ENCODE results near the gene OR9A4.

The OR9A4 gene

GRCh38 chr7:141954334-141954733 is 38.1 kb downstream of the OR9A4 start:
- no peaks in the 10 kb centered on the region for H3K36me3 ChIP-seq (ENCODE audit: control insufficient read depth, low read length)
- H3F3A ChIP-seq (ENCODE audit: control insufficient read depth, insufficient read depth): no peaks in the 10 kb centered on the region
- H3K4me3 ChIP-seq (ENCODE audit: low read length): no peak overlapping the region
- H4K20me1 ChIP-seq (ENCODE audit: control insufficient read depth, insufficient read depth, low read depth, low read length): no peaks in the 10 kb centered on the region
- H3K27me3 ChIP-seq (ENCODE audit: control insufficient read depth, low read length): no peaks in the 10 kb centered on the region
- H3K79me2 ChIP-seq (ENCODE audit: control insufficient read depth, low read length): no peaks in the 10 kb centered on the region
- H3K4me1 ChIP-seq (ENCODE audit: control insufficient read depth, low read length): no peaks in the 10 kb centered on the region
- H3K4me2 ChIP-seq (ENCODE audit: low read length): no peak overlapping the region
- no peaks in the 10 kb centered on the region for H3K9me3 ChIP-seq (ENCODE audit: control insufficient read depth, insufficient read depth, low read length)
- no peak for TF ChIP-seq EZH2phosphoT487 (IDR thresholded peaks at IDR 0.05; ENCODE audit: borderline replicate concordance, low read length)
- TF ChIP-seq CTCF (IDR thresholded peaks at IDR 0.05; ENCODE audit: low read depth, low read length, poor library complexity, severe bottlenecking): no peak
- H3K27ac ChIP-seq (ENCODE audit: low read depth, low read length): no peak overlapping the region
- no peaks in the 10 kb centered on the region for H3K9me2 ChIP-seq (replicated peaks; ENCODE audit: control insufficient read depth, low read length)

- Histone ChIP-seq H3K36me3 (ENCODE audit: control insufficient read depth, low read length) (no peaks in the 10 kb centered on the region), H3K9me3 (ENCODE audit: control insufficient read depth, insufficient read depth, low read length) (no peaks in the 10 kb centered on the region), H3K79me2 (ENCODE audit: control insufficient read depth, low read length) (no peaks in the 10 kb centered on the region), H3F3A (ENCODE audit: control insufficient read depth, insufficient read depth) (no peaks in the 10 kb centered on the region), H3K4me3 (ENCODE audit: low read length) (no peak overlapping the region), H3K4me2 (ENCODE audit: low read length) (no peak overlapping the region), H3K27me3 (ENCODE audit: control insufficient read depth, low read length) (no peaks in the 10 kb centered on the region), H4K20me1 (ENCODE audit: control insufficient read depth, insufficient read depth, low read depth, low read length) (no peaks in the 10 kb centered on the region), H3K4me1 (ENCODE audit: control insufficient read depth, low read length) (peaks cover 11% of the 10 kb centered on the region), H3K9me2 (replicated peaks; ENCODE audit: control insufficient read depth, low read length) (no peaks in the 10 kb centered on the region), H3K27ac (ENCODE audit: low read depth, low read length) (no peak overlapping the region)
- TF ChIP-seq CTCF (IDR thresholded peaks at IDR 0.05; ENCODE audit: low read depth, low read length, poor library complexity, severe bottlenecking): no peak
- no peak for TF ChIP-seq EZH2phosphoT487 (IDR thresholded peaks at IDR 0.05; ENCODE audit: borderline replicate concordance, low read length)
Observed at GRCh38 chr7:141956084-141956483, 39.9 kb downstream of the OR9A4 start.

GRCh38 chr7:141960687-141961422 is 44.7 kb downstream of the OR9A4 start:
- TF ChIP-seq CTCF (IDR thresholded peaks at IDR 0.05; ENCODE audit: low read depth, low read length, poor library complexity, severe bottlenecking) (no peak), EZH2phosphoT487 (IDR thresholded peaks at IDR 0.05; ENCODE audit: borderline replicate concordance, low read length) (no peak)
- Histone ChIP-seq H3K4me1 (ENCODE audit: control insufficient read depth, low read length) (peaks cover 12% of the 10 kb centered on the region), H3K4me3 (ENCODE audit: low read length) (no peak overlapping the region), H3K9me2 (replicated peaks; ENCODE audit: control insufficient read depth, low read length) (no peaks in the 10 kb centered on the region), H3K9me3 (ENCODE audit: control insufficient read depth, insufficient read depth, low read length) (no peaks in the 10 kb centered on the region), H3K27ac (ENCODE audit: low read depth, low read length) (no peak overlapping the region), H3F3A (ENCODE audit: control insufficient read depth, insufficient read depth) (no peaks in the 10 kb centered on the region), H3K36me3 (ENCODE audit: control insufficient read depth, low read length) (no peaks in the 10 kb centered on the region), H4K20me1 (ENCODE audit: control insufficient read depth, insufficient read depth, low read depth, low read length) (no peaks in the 10 kb centered on the region), H3K79me2 (ENCODE audit: control insufficient read depth, low read length) (no peaks in the 10 kb centered on the region), H3K4me2 (ENCODE audit: low read length) (no peak overlapping the region), H3K27me3 (ENCODE audit: control insufficient read depth, low read length) (no peaks in the 10 kb centered on the region)
